ENCODE data around the gene NOPCHAP1. TPM values are rescaled to one million over a fixed set of nuclear protein-coding genes. Genes with fewer than 3 reads are reported as not detected.

NOPCHAP1 gene
- total and polyA plus RNA-seq, 2 donors from 2014 or later, result 14.8 to 15.3 TPM

- intact Hi-C loops (cut with DNase I), result no loop called here
- no peak overlapping the region for H3K9ac ChIP-seq (ENCODE audit: low read length in 3 of 3)
- no peaks in the 10 kb centered on the region for H3K36me3 ChIP-seq (ENCODE audit: control insufficient read depth in 2 of 3, insufficient read depth in 3 of 3, low read length in 3 of 3)
- peaks cover 0 to 6% (median 3%) of the 10 kb centered on the region in 3 donors for H3K4me1 ChIP-seq (ENCODE audit: control insufficient read depth in 2 of 3, insufficient read depth in 2 of 3, low read depth in 1 of 3, low read length in 3 of 3)
- FAIRE-seq (no peak), DNase-seq (no peak)
- peak overlapping the region in 2 of 3 donors; percentile 1 to 67 for H3K4me3 ChIP-seq (ENCODE audit: low read length in 3 of 3)
- no peaks in the 10 kb centered on the region for H3K9me3 ChIP-seq (ENCODE audit: control insufficient read depth in 2 of 3, insufficient read depth in 1 of 3, low read length in 3 of 3)
- H3K27me3 ChIP-seq (ENCODE audit: control insufficient read depth, insufficient read depth, low read length), result no peaks in the 10 kb centered on the region
- no peak overlapping the region for H3K27ac ChIP-seq (ENCODE audit: low read depth in 2 of 2, low read length in 2 of 2)
- no peak for TF ChIP-seq CTCF (IDR thresholded peaks at IDR 0.05; ENCODE audit: borderline replicate concordance, extremely low read depth, insufficient read depth)
These were observed 26.7 kb upstream of the NOPCHAP1 start for GRCh38 chr12:104959335-104959841.

GRCh38 chr12:104960464-104960863 is 25.7 kb upstream of the NOPCHAP1 start:
- intact Hi-C loops (cut with DNase I), result no loop called here
- no peak for FAIRE-seq
- H3K9me3 ChIP-seq (ENCODE audit: control insufficient read depth in 2 of 3, insufficient read depth in 1 of 3, low read length in 3 of 3), result no peaks in the 10 kb centered on the region

GRCh38 chr12:104963757-104964156 is 22.4 kb upstream of the NOPCHAP1 start:
- Histone ChIP-seq H3K9ac (ENCODE audit: low read length in 3 of 3) (no peak overlapping the region), H3K36me3 (ENCODE audit: control insufficient read depth in 2 of 3, insufficient read depth in 3 of 3, low read length in 3 of 3) (no peaks in the 10 kb centered on the region), H3K9me3 (ENCODE audit: control insufficient read depth in 2 of 3, insufficient read depth in 1 of 3, low read length in 3 of 3) (no peaks in the 10 kb centered on the region), H3K4me3 (ENCODE audit: low read length in 3 of 3) (no peak overlapping the region), H3K27ac (ENCODE audit: low read depth in 2 of 2, low read length in 2 of 2) (no peak overlapping the region), H3K4me1 (ENCODE audit: control insufficient read depth in 2 of 3, insufficient read depth in 2 of 3, low read depth in 1 of 3, low read length in 3 of 3) (peaks cover 0 to 6% (median 3%) of the 10 kb centered on the region in 3 donors), H3K27me3 (ENCODE audit: control insufficient read depth, insufficient read depth, low read length) (no peaks in the 10 kb centered on the region)
- intact Hi-C loops (cut with DNase I), result no loop called here
- no peak for DNase-seq
- no peak for TF ChIP-seq CTCF (IDR thresholded peaks at IDR 0.05; ENCODE audit: borderline replicate concordance, extremely low read depth, insufficient read depth)
- no peak for FAIRE-seq

More at GRCh38 chr12:104960464-104960863, 25.7 kb upstream of the NOPCHAP1 start:
- TF ChIP-seq CTCF (IDR thresholded peaks at IDR 0.05; ENCODE audit: borderline replicate concordance, extremely low read depth, insufficient read depth), result no peak
- Histone ChIP-seq H3K4me3 (ENCODE audit: low read length in 3 of 3) (no peak overlapping the region), H3K27me3 (ENCODE audit: control insufficient read depth, insufficient read depth, low read length) (no peaks in the 10 kb centered on the region), H3K36me3 (ENCODE audit: control insufficient read depth in 2 of 3, insufficient read depth in 3 of 3, low read length in 3 of 3) (no peaks in the 10 kb centered on the region), H3K9ac (ENCODE audit: low read length in 3 of 3) (no peak overlapping the region), H3K4me1 (ENCODE audit: control insufficient read depth in 2 of 3, insufficient read depth in 2 of 3, low read depth in 1 of 3, low read length in 3 of 3) (peaks cover 0 to 6% (median 3%) of the 10 kb centered on the region in 3 donors), H3K27ac (ENCODE audit: low read depth in 2 of 2, low read length in 2 of 2) (no peak overlapping the region)
- no peak for DNase-seq

Data from kidney (tissue), 14 donors.